Activated effector memory CD4-positive, alpha-beta T cell treated with anti-CD3 and anti-CD28 coated beads, Interleukin-2, amount 50 U/mL, for 16 hours (primary cell): ENCODE results near the gene SPIRE2.
"Not testable (repeated sequence)": the region's sequence is repeated elsewhere in the genome, so short reads cannot be mapped to it uniquely, and the experiment has no call there.

Experiments
- DNase-seq: peaks from one replicate; pipeline ENCODE4 v3.0.0-alpha.2; 2020

The SPIRE2 gene

DNA sequence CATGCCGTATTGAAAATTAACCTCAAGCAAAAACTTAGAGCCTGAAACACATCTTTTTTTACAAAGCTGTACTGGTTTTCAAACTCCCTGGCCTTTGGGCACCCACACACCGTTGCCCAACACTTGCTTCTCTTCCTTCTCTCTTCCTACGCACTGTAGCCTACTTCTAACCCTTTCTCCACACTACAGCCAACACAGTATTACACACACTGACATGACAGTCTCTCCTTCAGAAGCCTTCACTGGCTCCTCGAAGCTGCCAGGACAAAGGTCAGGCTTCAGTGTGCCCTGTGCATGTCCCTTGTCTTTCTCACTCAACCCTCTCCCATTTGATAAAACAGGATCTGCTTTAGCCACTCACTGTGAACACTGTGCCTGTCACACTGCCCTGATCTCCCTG, 19.8 kb upstream of the SPIRE2 start:
- DNase-seq = no peak

GRCh38 chr16:89811321-89811720, 17.0 kb upstream of the SPIRE2 start:
- no peak for DNase-seq

GRCh38 chr16:89815639-89816348, 12.5 kb upstream of the SPIRE2 start:
- no peak for DNase-seq

DNA sequence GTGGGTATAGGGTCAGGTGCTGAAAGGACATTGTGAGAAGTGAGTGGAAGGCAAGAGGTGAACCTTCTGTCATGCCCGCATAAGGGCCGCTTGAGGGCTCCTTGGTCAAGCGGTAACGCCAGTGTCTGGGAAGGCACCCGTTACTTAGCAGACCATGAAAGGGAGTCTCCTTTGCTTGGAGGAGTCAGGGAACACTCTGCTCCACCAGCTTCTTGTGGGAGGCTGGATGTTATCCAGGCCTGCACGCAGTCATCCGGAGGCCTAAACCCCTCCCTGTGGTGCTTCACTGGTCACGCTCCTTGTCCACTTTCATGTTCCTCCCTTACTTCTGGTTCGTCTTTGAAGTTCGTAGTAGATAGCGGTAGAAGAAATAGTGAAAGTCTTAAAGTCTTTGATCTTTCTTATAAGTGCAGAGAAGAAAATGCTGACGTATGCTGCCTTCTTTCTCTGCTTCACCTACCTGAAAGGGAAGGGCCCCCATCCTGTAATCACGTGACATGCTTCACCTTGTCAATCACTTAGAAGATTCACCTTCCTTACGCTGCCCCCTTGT, 9.3 kb upstream of the SPIRE2 start:
- not testable (repeated sequence) for DNase-seq

DNA sequence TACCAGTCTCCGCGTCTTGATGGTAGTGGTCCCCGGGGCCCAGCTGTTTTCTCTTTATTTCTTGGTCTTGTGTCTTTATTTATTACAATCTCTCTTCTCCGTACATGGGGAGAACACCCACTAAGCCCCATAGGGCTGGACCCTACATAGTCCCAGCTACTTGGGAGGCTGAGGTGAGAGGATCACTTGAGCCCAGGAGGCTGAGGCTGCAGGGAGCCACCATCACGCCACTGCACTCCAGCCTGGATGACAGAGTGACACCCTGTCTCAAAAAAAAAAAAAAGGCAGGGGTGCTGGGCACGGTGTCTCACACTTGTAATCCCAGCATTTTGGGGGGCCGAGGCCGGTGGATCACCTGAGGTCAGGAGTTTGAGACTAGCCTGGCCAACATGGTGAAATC, 8.8 kb upstream of the SPIRE2 start:
- not testable (repeated sequence) for DNase-seq

DNA sequence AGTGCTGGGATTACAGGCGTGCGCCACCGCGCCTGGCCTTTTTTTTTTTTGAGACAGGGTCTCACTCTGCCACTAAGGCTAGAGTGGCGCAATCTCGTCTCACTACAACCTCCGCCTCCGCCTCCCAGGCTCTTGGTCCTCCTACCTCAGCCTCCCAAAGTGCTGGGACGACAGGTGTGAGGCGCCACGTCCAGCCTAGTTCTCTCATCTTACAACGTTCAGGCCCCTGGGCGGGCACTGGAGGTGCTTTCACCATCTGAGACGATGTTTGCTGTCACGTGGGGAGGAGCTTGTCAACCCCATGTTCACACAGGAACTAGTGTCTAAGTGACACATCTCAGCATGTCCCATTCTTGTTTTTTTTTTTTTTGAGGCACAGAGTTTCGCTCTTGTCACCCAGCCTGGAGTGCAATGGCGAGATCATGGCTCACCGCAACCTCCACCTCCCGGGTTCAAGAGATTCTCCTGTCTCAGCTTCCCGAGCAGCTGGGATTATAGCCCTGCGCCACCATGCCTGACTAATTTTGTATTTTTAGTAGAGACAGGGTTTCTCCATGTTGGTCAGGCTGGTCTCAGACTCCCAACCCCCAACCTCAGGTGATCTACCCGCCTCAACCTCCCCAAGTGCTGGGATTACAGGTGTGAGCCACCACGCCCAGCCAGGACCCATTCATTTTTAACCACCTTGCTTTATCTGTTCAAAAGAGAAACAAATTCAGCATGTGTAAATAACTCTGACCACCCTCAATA, 6.7 kb upstream of the SPIRE2 start:
- no peak for DNase-seq

- no peak for DNase-seq
These were observed 5.8 kb upstream of the SPIRE2 start for GRCh38 chr16:89822188-89823086.

- DNase-seq = no peak
These were observed 5.0 kb upstream of the SPIRE2 start for GRCh38 chr16:89823087-89823823.

DNA sequence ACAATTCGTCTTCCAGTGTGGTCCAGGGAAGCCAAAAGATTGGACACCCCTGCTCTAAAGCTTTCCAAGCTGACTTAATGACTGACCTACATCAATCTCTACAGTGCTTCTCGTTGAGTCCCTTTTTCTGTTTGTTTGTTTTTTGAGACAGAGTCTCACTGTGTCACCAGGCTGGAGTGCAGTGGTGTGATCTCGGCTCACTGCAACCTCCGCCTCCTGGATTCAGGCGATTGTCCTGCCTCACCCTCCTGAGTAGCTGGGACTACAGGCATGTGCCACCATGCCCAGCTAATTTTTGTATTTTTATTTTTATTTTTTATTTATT, 4.5 kb upstream of the SPIRE2 start:
- not testable (repeated sequence) for DNase-seq

- DNase-seq = no peak
These were observed 1.5 kb upstream of the SPIRE2 start for GRCh38 chr16:89826531-89827382.

GRCh38 chr16:89827383-89828198, 684 bp upstream of the SPIRE2 start:
- DNase-seq = no peak

GRCh38 chr16:89828870-89829629, 775 bp downstream of the SPIRE2 start:
- DNase-seq = no peak

DNA sequence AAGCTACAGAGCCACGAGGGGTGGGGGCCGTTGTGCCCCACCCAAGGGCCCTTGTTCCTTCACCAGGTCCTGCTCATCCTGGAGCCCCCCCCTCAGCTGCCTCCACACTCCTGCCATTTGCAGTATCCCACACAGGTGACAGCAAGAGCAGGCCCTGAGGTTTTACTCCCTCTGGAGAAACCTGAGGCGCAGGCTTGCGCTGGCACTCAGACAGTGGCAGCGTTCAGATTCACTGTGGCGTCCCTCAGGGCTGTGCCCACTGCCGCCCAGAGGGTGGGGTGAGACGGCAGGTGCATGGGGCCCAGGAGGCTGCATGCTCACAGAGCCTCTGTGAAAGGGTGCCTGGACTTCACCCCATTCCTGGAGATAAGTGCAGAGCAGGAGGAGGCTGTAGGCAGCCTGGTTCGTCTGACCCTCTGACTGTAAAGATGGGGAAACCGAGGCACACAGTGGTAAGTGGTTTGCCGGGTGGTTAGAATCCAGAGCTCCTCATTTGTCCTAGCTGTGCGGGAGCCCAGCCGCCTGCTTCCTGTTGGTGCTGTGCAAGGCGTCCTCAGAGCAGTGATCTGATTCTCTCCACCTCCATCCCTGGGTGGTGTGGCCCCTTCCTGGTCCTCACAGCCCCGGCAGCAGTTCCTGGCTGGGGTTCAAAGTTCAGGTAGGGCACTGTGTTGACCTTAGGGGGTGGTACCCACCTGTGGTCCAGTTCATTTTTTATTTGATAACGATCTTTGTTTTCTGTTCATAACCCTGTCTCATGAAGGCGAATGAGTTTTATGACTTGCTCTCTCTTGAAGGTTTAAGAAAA, 1.6 kb downstream of the SPIRE2 start:
- DNase-seq = no peak

DNA sequence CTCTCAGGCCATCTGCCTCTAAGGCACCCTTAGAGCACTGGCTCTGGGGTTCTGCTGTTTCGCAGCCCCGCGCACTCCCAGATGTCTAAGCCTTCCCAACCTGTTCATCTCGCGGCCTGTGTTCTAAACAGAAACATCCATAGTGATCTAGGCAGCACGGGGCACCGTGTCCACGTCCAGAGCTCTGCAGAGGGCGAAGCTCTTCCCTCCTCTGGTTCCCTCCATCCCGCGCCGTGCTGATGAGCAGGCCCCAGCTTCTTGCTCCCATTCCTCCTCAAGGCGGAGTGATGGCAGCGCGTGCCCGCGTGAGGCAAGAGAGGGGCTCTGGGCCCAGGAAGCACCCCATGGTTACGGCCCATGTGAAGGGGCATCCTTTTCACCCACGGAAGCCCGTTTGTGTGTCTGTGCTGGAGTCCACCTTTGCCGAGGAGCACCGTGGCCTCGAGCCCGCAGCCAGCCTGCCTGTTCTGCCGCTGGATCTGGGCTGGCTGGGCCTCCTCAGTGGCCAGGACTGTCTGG, 3.6 kb downstream of the SPIRE2 start:
- no peak for DNase-seq

GRCh38 chr16:89833664-89834363, 5.5 kb downstream of the SPIRE2 start:
- DNase-seq = not testable (repeated sequence)

DNA sequence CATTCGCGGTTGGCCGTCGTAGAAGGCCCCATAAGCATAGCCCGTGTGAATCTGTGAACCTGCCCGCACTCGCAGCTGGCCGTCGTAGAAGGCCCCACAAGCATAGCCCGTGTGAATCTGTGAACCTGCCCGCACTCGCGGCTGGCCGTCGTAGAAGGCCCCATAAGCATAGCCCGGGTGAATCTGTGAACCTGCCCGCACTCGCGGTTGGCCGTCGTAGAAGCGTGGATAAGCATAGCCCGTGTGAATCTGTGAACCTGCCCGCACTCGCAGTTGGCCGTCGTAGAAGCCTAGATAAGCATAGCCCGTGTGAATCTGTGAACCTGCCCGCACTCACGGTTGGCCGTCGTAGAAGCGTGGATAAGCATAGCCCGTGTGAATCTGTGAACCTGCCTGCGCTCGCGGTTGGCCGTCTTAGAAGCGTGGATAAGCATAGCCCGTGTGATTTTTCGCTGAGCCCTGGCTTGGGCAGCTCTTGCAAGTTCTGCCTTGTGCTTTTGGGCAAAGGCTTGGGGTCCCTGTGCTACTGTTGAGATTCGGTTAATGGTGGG, 6.6 kb downstream of the SPIRE2 start:
- DNase-seq = not testable (repeated sequence)

DNA sequence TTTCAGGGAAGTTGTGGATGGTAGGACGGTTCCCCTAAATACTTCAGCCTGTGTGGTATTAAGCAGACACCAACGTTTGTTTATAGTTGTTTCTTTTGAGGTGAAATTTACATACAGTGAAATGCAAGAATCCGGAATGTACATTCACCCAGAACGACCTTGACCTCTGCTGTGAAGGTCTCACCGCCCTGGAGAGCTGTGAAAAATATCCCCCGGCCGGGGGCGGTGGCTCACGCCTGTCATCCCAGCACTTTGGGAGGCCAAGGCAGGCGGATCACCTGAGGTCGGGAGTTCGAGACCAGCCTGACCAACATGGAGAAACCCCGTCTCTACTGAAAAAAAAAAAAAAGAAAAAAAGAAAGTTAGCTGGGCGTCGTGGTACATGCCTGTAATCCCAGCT, 8.2 kb downstream of the SPIRE2 start:
- DNase-seq = not testable (repeated sequence)
